GM18498 (cell line): Measurements from ENCODE around the gene NUAK1.
"Not testable (repeated sequence)": the region's sequence is repeated elsewhere in the genome, so short reads cannot be mapped to it uniquely, and the experiment has no call there.

Experiments
- ATAC-seq: cut with Tn5 transposase; IDR thresholded peaks from one replicate; pipeline ENCODE4 v1.9.1; 2021; ENCODE audit warnings: mild to moderate bottlenecking, moderate library complexity; ENCODE audit not compliant: unreplicated experiment

The NUAK1 gene

DNA sequence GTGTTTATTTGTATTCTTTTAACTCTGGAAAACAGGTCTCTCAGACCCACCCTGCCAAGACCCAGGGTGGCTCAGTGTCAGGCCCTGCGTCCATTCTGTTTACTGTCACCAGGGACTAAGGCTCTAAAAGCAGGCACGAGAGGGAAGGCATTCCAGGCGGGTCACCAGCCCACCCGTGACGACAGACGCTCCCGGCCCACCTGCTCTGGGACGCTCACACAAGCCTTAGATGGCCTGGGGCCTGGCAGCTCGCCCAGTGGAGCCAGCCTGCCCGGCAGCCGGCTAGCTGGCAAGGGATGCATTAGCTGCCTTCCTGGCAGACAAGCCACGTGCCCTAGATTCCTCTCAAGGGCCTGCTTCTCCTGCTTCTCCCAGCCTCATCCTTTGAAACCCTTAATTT, 9.2 kb upstream of the NUAK1 start:
- no peak for ATAC-seq

DNA sequence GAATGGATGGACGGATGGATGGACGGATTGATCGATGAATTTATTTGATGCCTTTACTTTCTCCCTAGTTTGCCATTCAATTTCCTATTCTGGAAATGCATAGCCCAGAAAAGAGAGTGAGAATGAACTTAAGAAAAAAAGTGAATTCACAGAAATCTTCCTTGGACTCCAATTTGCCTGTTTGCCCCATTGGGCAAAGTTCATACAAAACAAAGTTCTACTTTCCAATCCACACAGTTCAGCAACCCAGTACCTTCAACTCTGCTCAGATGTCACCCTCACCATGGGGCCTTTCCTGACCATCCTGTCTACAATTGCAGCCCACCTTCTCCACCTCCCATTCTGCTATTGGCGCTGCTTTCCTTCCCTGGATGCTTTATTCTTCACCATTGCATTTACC, 8.2 kb upstream of the NUAK1 start:
- ATAC-seq, result no peak

- no peak for ATAC-seq
Observed at GRCh38 chr12:106145539-106146447, 7.0 kb upstream of the NUAK1 start.

DNA sequence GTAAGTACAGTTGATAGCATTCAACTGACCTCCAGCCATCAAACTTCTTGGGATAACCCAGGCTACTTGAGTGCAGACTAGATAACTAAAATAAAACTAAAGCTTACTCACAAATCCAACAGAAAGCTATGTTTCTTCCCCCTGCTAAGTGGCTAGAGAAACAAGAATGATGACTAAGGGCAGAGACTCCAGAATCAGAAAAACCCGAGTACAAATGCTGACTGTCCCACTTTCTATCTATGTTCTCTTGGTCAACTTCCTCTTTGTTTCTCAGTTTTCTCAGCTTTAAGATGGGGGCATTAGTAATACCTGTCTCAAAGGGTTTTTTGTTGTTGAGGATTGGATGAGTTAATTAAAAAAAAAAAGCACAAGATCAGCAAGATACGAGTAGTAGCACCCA, 6.1 kb upstream of the NUAK1 start:
- no peak for ATAC-seq

DNA sequence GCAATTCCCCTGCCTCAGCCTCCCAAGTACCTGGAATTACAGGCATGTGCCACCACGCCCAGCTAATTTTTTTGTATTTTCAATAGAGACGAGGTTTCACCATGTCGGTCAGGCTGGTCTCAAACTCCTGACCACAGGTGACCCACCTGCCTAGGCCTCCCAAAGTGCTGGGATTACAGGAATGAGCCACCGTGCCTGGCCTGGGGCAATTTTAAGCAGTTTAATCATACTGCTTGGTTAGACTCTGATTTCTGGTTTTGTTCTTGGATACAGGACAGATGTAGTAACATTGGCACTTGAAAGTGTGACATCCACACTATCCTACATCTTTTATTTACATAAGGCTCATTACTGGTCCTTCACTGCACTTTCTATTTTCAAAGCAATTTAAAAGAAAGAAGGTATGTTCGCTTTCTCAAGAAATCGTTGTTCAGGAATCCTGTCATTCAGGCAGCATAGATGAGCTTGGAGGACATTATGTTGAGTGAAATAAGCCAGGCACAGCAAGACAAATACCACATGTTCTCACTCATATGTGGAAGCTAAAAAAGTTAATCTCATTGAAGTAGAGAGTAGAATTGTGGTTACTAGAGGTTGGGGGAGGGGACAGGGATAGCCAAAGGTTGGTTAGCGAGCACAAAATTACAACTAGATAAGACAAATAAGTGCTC, 4.0 kb upstream of the NUAK1 start:
- no peak for ATAC-seq

DNA sequence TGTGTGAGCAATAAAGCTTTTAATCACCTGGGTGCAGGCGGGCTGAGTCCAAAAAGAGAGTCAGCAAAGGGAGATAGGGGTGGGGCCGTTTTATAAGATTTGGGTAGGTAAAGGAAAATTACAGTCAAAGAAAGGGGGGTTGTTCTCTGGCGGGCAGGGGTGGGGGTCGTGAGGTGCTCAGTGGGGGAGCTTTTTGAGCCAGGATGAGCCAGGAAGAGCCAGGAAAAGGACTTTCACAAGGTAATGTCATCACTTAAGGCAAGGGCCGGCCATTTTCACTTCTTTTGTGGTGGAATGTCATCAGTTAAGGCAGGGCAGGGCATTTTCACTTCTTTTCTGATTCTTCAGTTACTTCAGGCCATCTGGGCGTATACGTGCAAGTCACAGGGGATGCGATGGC, 3.2 kb upstream of the NUAK1 start:
- ATAC-seq, result not testable (repeated sequence)

DNA sequence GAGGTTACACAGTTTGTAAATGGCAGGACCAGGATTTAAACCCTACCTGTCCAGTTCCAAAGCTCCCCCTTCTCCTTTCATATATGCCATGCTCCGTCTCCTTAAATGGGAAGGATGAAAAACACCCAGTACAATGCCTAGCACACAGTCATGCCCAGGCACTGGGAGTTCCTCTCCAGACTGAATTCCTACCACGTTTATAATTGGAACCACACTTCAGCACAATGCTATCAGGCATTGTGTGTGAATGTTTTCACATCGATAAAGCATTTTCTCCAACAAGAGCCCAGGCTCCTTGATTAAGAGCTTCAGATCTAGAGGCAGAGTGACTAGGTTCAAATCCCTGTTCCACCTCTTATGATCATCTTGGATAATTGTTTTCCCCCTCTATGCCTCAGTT, 2.7 kb upstream of the NUAK1 start:
- no peak for ATAC-seq

- ATAC-seq, result no peak
Observed at GRCh38 chr12:106141003-106141402, 2.2 kb upstream of the NUAK1 start.

DNA sequence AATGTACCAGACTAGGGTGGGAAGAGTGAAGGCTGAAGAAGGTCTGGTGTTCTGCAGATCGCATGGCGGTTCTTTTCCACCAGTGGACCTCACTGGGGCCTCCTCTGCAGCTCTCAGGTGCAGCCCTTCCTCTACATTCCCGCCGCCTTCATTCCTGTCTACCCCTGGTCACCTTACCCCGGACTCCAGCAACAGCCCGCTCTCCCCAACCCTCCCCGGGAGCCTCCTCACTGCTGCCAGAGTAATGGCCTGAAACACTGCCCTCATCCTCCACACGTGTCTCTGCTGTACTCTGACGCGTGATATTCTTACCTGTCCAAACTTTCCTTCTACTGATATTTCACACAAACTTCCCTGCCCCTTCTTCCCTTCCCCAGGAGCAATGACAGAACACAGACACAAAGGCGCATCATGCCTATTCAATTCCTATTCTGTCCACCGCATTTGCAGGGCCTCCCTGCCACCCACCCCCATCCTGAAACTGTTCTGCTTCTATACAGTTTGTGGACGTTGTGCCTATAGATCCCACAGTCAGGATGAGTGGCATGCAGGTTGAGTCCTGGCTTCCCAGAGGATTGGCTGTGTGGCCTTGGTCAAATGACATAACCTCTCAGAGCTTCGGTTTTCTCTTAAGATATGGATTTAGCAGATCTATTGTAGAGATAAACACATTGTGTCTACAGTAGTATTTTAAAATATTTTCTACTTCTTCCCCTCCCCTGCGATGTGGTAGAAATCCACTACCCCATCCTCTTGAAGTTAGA, 1.7 kb upstream of the NUAK1 start:
- no peak for ATAC-seq

DNA sequence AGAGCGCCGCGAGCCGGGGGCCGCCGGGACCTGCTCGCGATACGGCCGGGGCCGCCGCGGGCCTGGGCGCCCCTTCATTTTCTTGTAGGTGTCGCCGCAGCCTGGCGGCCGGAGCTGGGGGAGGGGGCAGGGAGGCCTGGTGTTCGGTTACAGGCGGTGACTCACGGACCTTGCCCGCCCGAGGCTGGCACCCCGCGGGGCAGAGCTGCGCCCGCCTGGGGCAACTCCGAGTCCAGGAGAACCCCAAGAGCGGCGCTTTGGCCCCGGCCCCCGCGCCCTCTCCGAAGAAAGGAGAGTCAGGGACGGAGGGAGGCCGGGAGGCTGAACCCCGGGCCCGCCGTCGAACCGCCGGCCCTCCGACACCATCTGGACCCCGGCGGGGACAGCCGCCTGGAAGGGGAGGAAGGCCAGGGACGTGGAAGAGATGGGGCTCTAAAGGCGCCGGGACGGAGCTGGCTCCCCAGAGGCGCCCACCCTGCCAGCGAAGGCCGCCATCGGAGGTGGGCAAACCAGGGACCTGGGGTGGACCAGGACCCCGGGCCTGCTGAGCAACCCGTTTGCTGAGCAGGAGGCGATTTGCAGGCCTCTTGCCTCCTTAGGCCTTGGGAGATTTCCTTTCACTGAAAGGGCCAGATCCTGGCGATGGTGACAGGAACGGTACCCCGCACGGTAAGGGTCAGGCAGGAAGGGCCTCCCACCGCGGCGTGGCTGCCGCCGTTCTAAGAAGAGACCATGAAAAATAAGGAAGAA, 843 bp upstream of the NUAK1 start:
- ATAC-seq, result no peak

DNA sequence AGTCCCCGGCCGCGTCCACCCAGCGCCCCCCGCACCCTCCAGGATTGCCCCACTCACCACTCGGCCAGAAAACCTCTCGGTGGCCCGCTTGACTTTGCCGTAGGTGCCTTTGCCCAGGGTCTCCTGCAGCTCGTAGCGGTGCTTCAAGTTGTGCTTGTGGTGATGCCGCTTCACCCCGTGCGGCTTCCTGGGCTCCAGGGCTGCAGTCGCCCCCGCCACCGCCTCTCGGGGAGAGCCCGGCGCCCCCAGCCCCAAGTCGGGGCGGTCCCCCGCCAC, 459 bp downstream of the NUAK1 start:
- no peak for ATAC-seq

GRCh38 chr12:106137530-106138356, 1.0 kb downstream of the NUAK1 start:
- ATAC-seq, result no peak

- ATAC-seq, result no peak
Observed at GRCh38 chr12:106136263-106136662, 2.5 kb downstream of the NUAK1 start.

DNA sequence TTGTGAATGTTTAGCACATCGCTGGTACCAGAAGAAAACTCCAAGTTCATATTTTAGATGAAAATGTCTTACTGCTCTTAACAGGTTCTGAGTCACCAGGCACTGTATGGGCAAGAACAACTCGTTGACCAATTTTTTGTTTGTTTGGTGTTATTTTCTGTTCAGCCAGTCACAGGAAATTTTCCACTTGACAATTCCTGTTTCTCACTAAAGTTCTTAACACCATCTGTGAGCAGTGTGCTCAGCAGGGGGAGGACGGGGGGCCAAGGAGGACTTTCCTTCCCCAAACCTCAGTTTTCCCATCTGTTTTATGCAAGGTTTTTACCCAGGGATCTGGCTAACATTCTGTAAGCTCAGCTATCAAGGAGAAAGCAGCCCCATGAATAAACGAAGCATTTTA, 3.0 kb downstream of the NUAK1 start:
- ATAC-seq, result no peak

DNA sequence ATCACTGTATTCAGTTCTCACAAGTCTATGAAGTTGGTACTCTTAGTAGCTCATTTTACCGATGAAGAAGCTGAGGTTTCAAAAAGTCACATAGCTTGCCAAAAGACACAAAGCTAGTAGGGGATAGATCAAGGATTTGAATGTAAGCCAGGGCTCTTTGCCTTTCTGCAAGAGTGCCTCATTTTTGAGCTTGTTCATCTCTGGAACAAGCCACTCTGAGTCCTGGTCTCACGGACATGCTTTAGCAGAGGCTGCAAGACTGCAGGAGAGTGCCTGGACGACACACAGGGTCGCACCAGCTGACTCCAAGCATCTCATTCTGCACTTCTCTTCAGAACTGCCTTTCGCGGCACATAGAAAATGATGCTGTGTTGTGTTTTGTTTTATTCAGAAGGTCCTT, 3.7 kb downstream of the NUAK1 start:
- ATAC-seq, result no peak

- ATAC-seq, result no peak
Observed at GRCh38 chr12:106134294-106134949, 4.3 kb downstream of the NUAK1 start.

DNA sequence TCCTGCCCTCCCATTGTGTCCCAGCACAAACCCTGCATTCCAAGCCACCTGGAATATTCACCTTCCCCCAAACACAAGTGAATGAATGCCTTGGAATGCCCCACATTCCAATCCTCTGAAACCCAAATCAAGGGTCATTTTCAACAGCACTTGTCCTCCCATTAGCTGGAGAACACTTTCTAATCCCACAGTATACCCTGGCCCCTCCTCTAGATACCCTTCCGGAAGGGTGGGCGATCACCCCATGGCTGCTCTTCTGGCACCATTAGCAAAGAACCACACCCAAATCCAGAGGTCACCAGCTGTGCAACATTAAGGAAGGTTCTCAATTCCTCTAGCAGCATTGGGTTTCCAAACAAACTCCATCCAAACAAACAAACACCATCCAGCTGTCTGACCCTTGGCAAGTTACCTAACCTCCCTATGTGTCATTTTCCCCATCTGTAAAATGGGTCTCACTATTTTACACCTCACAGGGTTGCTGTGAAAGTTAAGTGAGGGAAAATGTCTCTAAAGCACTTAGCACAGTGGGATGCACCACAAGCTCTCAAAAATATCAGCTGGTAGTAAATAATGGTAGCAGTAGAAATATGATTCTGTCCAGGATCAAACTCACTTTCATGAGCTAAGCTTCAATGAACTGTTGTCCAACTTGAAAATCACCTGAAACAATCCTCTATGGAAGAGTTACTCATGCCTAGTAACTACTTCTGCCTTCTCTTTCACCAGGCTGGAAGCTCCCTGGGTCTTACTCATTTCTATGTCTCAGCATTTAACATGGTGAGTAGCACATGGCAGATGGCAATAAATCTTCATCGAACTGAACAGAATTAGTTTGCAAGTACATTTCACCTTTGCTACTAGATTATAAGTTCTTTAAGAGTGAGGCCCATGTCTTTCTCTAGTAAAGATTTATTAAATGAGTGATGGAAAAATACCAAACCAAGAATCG, 5.3 kb downstream of the NUAK1 start:
- ATAC-seq, result no peak
